Glomerular endothelial cell (primary cell): ENCODE results near the gene INAFM2. TPM values are rescaled to one million over a fixed set of nuclear protein-coding genes. Genes with fewer than 3 reads are reported as not detected.

Experiments
- total RNA-seq: library from RNA; depleted of rRNA; stranded (reverse); fragments of >200 nt; gene quantifications from 2 replicates; pipeline ENCODE4 v1.2.3, GENCODE V29; 2015

INAFM2 gene
- total RNA-seq, 1 donor from 2014 or later, result 20.7 TPM

Other genes starting within 250 kb of the INAFM2 start
- gene BMF, start 214.8 kb upstream of the INAFM2 start, total RNA-seq, result 13.0 and 48.1 TPM in 2 replicates
- 14.0 and 15.2 TPM in 2 replicates for gene BUB1B, start 162.6 kb upstream of the INAFM2 start, total RNA-seq
- not detected in 2 replicates for gene PAK6, start 84.6 kb upstream of the INAFM2 start, total RNA-seq
- 0.18 TPM in 1 of 2 replicates, not detected in the other for gene ANKRD63, start 40.6 kb upstream of the INAFM2 start, total RNA-seq
- 3.0 and 5.1 TPM in 2 replicates for gene PLCB2, start 15.8 kb upstream of the INAFM2 start, total RNA-seq
- 11.8 and 20.0 TPM in 2 replicates for gene CCDC9B, start 17.2 kb downstream of the INAFM2 start, total RNA-seq
- not detected in 2 replicates for gene PHGR1, start 27.3 kb downstream of the INAFM2 start, total RNA-seq
- 3.9 TPM in 1 of 2 replicates, not detected in the other for gene DISP2, start 34.5 kb downstream of the INAFM2 start, total RNA-seq
- 16.5 and 20.2 TPM in 2 replicates for gene KNSTRN, start 59.0 kb downstream of the INAFM2 start, total RNA-seq
- gene IVD, start 82.1 kb downstream of the INAFM2 start, total RNA-seq, result 50.6 and 54.8 TPM in 2 replicates
- gene BAHD1, start 117.3 kb downstream of the INAFM2 start, total RNA-seq, result 19.8 and 23.0 TPM in 2 replicates
- 35.5 and 51.1 TPM in 2 replicates for gene CHST14, start 147.3 kb downstream of the INAFM2 start, total RNA-seq
- gene CCDC32, start 241.3 kb downstream of the INAFM2 start, total RNA-seq, result 26.9 and 44.0 TPM in 2 replicates
- gene RPUSD2, start 245.6 kb downstream of the INAFM2 start, total RNA-seq, result 9.7 and 10.6 TPM in 2 replicates